ENCODE measurements around the gene HSPB9.

Gene HSPB9

DNA sequence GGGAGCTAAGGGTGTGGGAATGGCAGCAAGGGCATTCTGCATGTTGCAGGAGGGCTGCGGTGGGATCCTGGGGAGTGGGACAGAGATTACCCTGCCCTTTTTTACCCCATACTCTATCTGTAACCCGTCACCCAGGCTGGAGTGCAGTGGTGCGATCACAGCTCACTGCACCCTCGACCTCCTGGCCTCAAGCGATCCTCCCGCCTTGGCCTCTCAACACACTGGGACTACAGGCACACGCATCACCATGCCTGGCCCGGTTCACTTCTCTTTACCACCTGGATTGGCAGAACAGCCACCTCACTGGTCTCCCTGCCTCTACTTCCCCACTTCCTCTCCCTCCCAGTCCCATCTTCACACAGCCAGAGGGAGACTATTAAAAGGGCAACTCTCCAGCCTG, 33.9 kb upstream of the HSPB9 start:
- Histone ChIP-seq H3K4me1 (ENCODE audit: control insufficient read depth, insufficient read depth, low read length) (0 out of 2 replicates have a peak, but pooled peaks cover 3% of the 10 kb centered on the region), H3K27me3 (ENCODE audit: control insufficient read depth, insufficient read depth, low read length) (no peaks in the 10 kb centered on the region), H3K9ac (ENCODE audit: low read depth, low read length) (no peak overlapping the region), H3K27ac (ENCODE audit: low read depth, low read length) (no peak overlapping the region), H3K9me3 (ENCODE audit: control insufficient read depth, insufficient read depth, low read length) (no peaks in the 10 kb centered on the region), H3K4me3 (ENCODE audit: low read depth, low read length) (no peak overlapping the region), H3K36me3 (ENCODE audit: control insufficient read depth, insufficient read depth, low read length) (no peaks in the 10 kb centered on the region)

- 0 out of 2 replicates have a peak, but pooled peaks cover 4% of the 10 kb centered on the region for H3K4me1 ChIP-seq (ENCODE audit: control insufficient read depth, insufficient read depth, low read length)
- no peak overlapping the region for H3K4me3 ChIP-seq (ENCODE audit: low read depth, low read length)
- no peak overlapping the region for H3K9ac ChIP-seq (ENCODE audit: low read depth, low read length)
- no peaks in the 10 kb centered on the region for H3K9me3 ChIP-seq (ENCODE audit: control insufficient read depth, insufficient read depth, low read length)
- no peaks in the 10 kb centered on the region for H3K36me3 ChIP-seq (ENCODE audit: control insufficient read depth, insufficient read depth, low read length)
- H3K27ac ChIP-seq (ENCODE audit: low read depth, low read length): no peak overlapping the region
- peaks cover 2% of the 10 kb centered on the region for H3K27me3 ChIP-seq (ENCODE audit: control insufficient read depth, insufficient read depth, low read length)
Measured at GRCh38 chr17:42090964-42091790, 31.4 kb upstream of the HSPB9 start.

- H3K4me1 ChIP-seq (ENCODE audit: control insufficient read depth, insufficient read depth, low read length): peaks cover 18% of the 10 kb centered on the region
- H3K27me3 ChIP-seq (ENCODE audit: control insufficient read depth, insufficient read depth, low read length): peaks cover 19% of the 10 kb centered on the region
- H3K4me3 ChIP-seq (ENCODE audit: low read depth, low read length): no peak overlapping the region
- no peaks in the 10 kb centered on the region for H3K36me3 ChIP-seq (ENCODE audit: control insufficient read depth, insufficient read depth, low read length)
- H3K9ac ChIP-seq (ENCODE audit: low read depth, low read length): no peak overlapping the region
- H3K27ac ChIP-seq (ENCODE audit: low read depth, low read length): no peak overlapping the region
- no peaks in the 10 kb centered on the region for H3K9me3 ChIP-seq (ENCODE audit: control insufficient read depth, insufficient read depth, low read length)
Measured at GRCh38 chr17:42092939-42093338, 29.7 kb upstream of the HSPB9 start.

- H3K27me3 ChIP-seq (ENCODE audit: control insufficient read depth, insufficient read depth, low read length): peaks cover 22% of the 10 kb centered on the region
- no peaks in the 10 kb centered on the region for H3K9me3 ChIP-seq (ENCODE audit: control insufficient read depth, insufficient read depth, low read length)
- no peak overlapping the region for H3K27ac ChIP-seq (ENCODE audit: low read depth, low read length)
- H3K9ac ChIP-seq (ENCODE audit: low read depth, low read length): no peak overlapping the region
- H3K4me3 ChIP-seq (ENCODE audit: low read depth, low read length): no peak overlapping the region
- no peaks in the 10 kb centered on the region for H3K36me3 ChIP-seq (ENCODE audit: control insufficient read depth, insufficient read depth, low read length)
- peaks cover 15% of the 10 kb centered on the region for H3K4me1 ChIP-seq (ENCODE audit: control insufficient read depth, insufficient read depth, low read length)
Measured at GRCh38 chr17:42094375-42095069, 28.1 kb upstream of the HSPB9 start.

DNA sequence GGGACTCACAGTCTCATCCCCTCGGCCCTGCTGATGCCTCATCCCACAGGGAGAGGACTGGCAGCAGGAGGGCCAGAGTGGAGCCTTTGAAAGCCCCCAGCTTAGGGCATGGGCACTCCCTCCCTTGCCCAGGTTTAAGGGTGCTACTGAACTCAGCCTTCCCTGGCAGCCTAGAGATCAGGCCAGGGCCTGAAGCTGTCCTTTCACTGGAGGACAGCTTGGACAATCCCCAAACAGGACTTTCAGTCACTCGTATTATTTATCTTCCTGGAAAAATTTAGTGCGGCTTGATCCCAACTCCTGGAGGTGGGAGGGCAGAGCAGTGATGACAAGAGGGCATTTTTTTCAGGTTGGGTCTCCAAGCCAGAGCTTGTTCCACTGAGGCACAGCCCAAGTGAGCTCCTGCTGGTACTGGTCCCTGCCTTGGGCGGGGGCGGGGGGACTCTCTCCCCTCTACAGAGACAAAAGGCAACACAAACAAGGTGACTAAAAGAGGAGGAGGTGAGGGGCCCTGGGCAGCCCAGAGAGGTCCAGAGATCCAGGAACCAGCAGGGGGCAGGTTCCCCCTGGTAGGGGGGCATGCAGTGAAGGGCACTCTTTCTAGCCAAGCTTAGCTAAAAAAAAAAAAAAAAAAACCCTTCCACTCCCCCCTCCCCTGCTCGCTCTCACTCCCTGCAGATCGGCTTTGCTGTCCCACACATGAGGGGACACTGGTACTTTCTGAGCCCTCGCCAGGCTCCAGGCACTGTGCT, 26.1 kb upstream of the HSPB9 start:
- Histone ChIP-seq H3K9me3 (ENCODE audit: control insufficient read depth, insufficient read depth, low read length) (no peaks in the 10 kb centered on the region), H3K36me3 (ENCODE audit: control insufficient read depth, insufficient read depth, low read length) (no peaks in the 10 kb centered on the region), H3K9ac (ENCODE audit: low read depth, low read length) (no peak overlapping the region), H3K4me1 (ENCODE audit: control insufficient read depth, insufficient read depth, low read length) (peaks cover 15% of the 10 kb centered on the region), H3K27ac (ENCODE audit: low read depth, low read length) (no peak overlapping the region), H3K27me3 (ENCODE audit: control insufficient read depth, insufficient read depth, low read length) (peaks cover 22% of the 10 kb centered on the region), H3K4me3 (ENCODE audit: low read depth, low read length) (no peak overlapping the region)

DNA sequence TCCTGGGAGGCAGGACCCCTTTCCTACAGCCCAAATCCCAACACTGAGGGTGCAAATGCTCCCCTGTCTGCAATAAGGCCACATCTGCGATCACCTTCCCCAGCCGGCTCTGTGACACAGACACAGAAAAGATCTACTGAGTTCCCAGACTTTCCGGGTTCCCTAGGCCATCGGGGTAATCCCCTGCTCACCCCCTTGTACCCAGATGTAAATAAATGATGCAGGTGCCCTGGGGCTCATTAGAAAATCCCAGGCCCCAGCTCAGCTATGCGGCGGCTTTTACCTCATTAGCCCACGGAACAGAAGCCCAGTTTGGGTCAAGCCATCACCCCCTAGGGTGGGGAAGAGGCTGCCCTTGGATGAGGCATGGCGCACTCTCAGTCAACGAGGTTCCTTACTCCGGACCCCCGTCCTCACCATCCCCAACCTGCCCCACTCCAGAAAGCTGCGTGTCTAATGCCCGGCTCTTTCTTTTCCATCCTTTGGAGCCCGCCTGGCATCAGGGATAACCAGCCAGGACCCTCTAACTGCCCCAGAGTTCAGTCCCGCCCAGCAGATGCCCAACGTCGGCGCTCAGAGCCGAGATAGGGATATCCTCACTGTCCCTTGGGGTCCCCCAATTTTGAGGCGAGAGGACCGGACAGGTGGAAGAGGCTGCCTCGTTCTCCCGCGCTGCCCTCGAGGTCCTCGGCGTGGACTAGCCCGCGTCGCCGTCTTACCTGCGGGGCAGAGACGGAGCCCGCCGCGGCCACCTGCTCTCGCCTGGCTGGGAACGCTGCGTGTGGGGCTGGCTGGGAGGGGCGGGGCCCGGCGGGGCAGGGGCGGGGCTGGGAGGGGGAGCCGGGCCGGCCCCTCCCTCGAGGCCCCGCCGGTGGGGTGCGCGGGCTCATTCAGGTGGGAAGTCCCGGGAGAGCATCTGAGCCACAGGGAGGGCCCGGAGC, 24.6 kb upstream of the HSPB9 start, which contains the start of gene ZNF385C:
Gene ZNF385C (minus strand): TSS at position 783 of the 941 bp plus-strand sequence. CDS start 35,417 bp downstream, outside the sequence.
- peak within 1 kb of the TSS; percentile 60 for H3K4me3 ChIP-seq (ENCODE audit: low read depth, low read length)

DNA sequence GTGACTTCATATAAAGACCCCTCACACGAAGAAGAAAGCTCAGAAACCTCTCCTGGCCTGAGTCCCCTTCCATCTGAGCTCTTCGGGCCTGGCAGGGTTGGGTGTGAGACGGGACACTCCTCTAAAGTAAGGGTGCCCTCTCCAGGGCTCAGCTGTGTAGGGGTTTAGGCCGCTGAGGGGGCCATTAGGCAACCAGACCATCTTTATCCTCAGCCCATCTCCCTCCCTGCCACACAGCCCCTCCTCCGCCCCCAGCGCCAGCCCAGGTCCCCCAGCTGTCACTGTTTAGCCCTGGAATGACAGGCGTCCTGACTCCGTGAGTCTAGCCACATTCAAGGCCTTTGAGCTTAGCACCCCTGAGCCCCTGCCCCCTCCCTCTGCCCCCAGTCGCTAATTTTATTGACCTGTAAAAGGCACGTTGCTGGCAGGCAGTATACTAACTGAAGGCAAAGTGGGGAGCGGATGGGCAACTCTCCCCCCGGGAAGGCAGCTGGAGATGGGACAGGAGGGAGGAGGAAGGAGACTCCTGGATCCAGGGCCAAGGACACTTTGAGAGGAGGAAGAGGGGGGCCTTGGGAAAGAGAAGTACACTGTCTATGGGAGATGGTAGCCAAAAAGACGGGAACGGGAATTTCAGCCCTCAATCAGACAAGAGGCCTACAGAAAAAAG, 23.7 kb upstream of the HSPB9 start:
- peak overlapping the region; percentile 60; the same call in 1 of the 2 replicates for H3K4me3 ChIP-seq (ENCODE audit: low read depth, low read length)
- H3K36me3 ChIP-seq (ENCODE audit: control insufficient read depth, insufficient read depth, low read length): no peaks in the 10 kb centered on the region
- H3K27me3 ChIP-seq (ENCODE audit: control insufficient read depth, insufficient read depth, low read length): peaks cover 22% of the 10 kb centered on the region
- no peak overlapping the region for H3K27ac ChIP-seq (ENCODE audit: low read depth, low read length)
- no peak overlapping the region for H3K9ac ChIP-seq (ENCODE audit: low read depth, low read length)
- H3K9me3 ChIP-seq (ENCODE audit: control insufficient read depth, insufficient read depth, low read length): no peaks in the 10 kb centered on the region
- H3K4me1 ChIP-seq (ENCODE audit: control insufficient read depth, insufficient read depth, low read length): peaks cover 15% of the 10 kb centered on the region

More for the DNA sequence above, 24.6 kb upstream of the HSPB9 start, which contains the start of gene ZNF385C:
- H3K9me3 ChIP-seq (ENCODE audit: control insufficient read depth, insufficient read depth, low read length): no peaks in the 10 kb centered on the region
- peaks cover 22% of the 10 kb centered on the region for H3K27me3 ChIP-seq (ENCODE audit: control insufficient read depth, insufficient read depth, low read length)
- peaks cover 15% of the 10 kb centered on the region for H3K4me1 ChIP-seq (ENCODE audit: control insufficient read depth, insufficient read depth, low read length)
- H3K27ac ChIP-seq (ENCODE audit: low read depth, low read length): no peak within 1 kb of the TSS
- H3K9ac ChIP-seq (ENCODE audit: low read depth, low read length): no peak within 1 kb of the TSS
- H3K36me3 ChIP-seq (ENCODE audit: control insufficient read depth, insufficient read depth, low read length): no peaks in the 10 kb centered on the region

GRCh38 chr17:42101513-42102292, 20.9 kb upstream of the HSPB9 start:
- H3K36me3 ChIP-seq (ENCODE audit: control insufficient read depth, insufficient read depth, low read length): no peaks in the 10 kb centered on the region
- H3K27me3 ChIP-seq (ENCODE audit: control insufficient read depth, insufficient read depth, low read length): peaks cover 15% of the 10 kb centered on the region
- H3K9ac ChIP-seq (ENCODE audit: low read depth, low read length): no peak overlapping the region
- H3K4me1 ChIP-seq (ENCODE audit: control insufficient read depth, insufficient read depth, low read length): peaks cover 9% of the 10 kb centered on the region; the same call in 1 of the 2 replicates
- no peak overlapping the region for H3K27ac ChIP-seq (ENCODE audit: low read depth, low read length)
- no peaks in the 10 kb centered on the region for H3K9me3 ChIP-seq (ENCODE audit: control insufficient read depth, insufficient read depth, low read length)
- H3K4me3 ChIP-seq (ENCODE audit: low read depth, low read length): no peak overlapping the region

GRCh38 chr17:42103221-42103954, 19.2 kb upstream of the HSPB9 start:
- Histone ChIP-seq H3K27ac (ENCODE audit: low read depth, low read length) (no peak overlapping the region), H3K27me3 (ENCODE audit: control insufficient read depth, insufficient read depth, low read length) (no peaks in the 10 kb centered on the region), H3K9ac (ENCODE audit: low read depth, low read length) (no peak overlapping the region), H3K4me1 (ENCODE audit: control insufficient read depth, insufficient read depth, low read length) (peaks cover 6% of the 10 kb centered on the region), H3K36me3 (ENCODE audit: control insufficient read depth, insufficient read depth, low read length) (no peaks in the 10 kb centered on the region), H3K4me3 (ENCODE audit: low read depth, low read length) (no peak overlapping the region), H3K9me3 (ENCODE audit: control insufficient read depth, insufficient read depth, low read length) (no peaks in the 10 kb centered on the region)
